ENCODE measurements around the gene SLC2A5.
"Not testable (repeated sequence)": the region's sequence is repeated elsewhere in the genome, so short reads cannot be mapped to it uniquely, and the experiment has no call there.

SLC2A5 gene

GRCh38 chr1:9100471-9101043 is 31.1 kb upstream of the SLC2A5 start:
- Histone ChIP-seq H3K9ac (ENCODE audit: insufficient read length, low read depth) (no peak overlapping the region), H3K4me1 (ENCODE audit: insufficient read depth, insufficient read length) (peaks cover 3% of the 10 kb centered on the region), H3K36me3 (ENCODE audit: insufficient read depth, insufficient read length, low read length) (no peaks in the 10 kb centered on the region), H3K4me3 (ENCODE audit: insufficient read length, low read depth) (no peak overlapping the region), H3K27me3 (ENCODE audit: insufficient read depth, insufficient read length) (no peaks in the 10 kb centered on the region), H3K9me3 (ENCODE audit: insufficient read depth, low read length) (peaks cover 18% of the 10 kb centered on the region)
- TF ChIP-seq SUZ12 (IDR thresholded peaks at IDR 0.05; ENCODE audit: extremely low read depth, insufficient read depth, insufficient read length): no peak
- TF ChIP-seq ZNF274 (IDR thresholded peaks at IDR 0.05; ENCODE audit: low read depth, low read length): no peak
- TF ChIP-seq YY1 (IDR thresholded peaks at IDR 0.05; ENCODE audit: insufficient read depth, insufficient read length): no peak
- DNase-seq (ENCODE audit: low read depth, low spot score): no peak

GRCh38 chr1:9099555-9099954 is 30.1 kb upstream of the SLC2A5 start:
- H3K36me3 ChIP-seq (ENCODE audit: insufficient read depth, insufficient read length, low read length): no peaks in the 10 kb centered on the region
- peaks cover 28% of the 10 kb centered on the region for H3K9me3 ChIP-seq (ENCODE audit: insufficient read depth, low read length)
- no peaks in the 10 kb centered on the region for H3K27me3 ChIP-seq (ENCODE audit: insufficient read depth, insufficient read length)
- DNase-seq (ENCODE audit: low read depth, low spot score): no peak
- no peak for TF ChIP-seq ZNF274 (IDR thresholded peaks at IDR 0.05; ENCODE audit: low read depth, low read length)
- H3K9ac ChIP-seq (ENCODE audit: insufficient read length, low read depth): no peak overlapping the region
- peaks cover 3% of the 10 kb centered on the region for H3K4me1 ChIP-seq (ENCODE audit: insufficient read depth, insufficient read length)
- no peak overlapping the region for H3K4me3 ChIP-seq (ENCODE audit: insufficient read length, low read depth)

- no peaks in the 10 kb centered on the region for H3K27me3 ChIP-seq (ENCODE audit: insufficient read depth, insufficient read length)
- TF ChIP-seq SUZ12 (IDR thresholded peaks at IDR 0.05; ENCODE audit: extremely low read depth, insufficient read depth, insufficient read length) (no peak), YY1 (IDR thresholded peaks at IDR 0.05; ENCODE audit: insufficient read depth, insufficient read length) (no peak), ZNF274 (IDR thresholded peaks at IDR 0.05; ENCODE audit: low read depth, low read length) (no peak)
- no peak for DNase-seq (ENCODE audit: low read depth, low spot score)
- H3K4me1 ChIP-seq (ENCODE audit: insufficient read depth, insufficient read length): peaks cover 3% of the 10 kb centered on the region
- H3K4me3 ChIP-seq (ENCODE audit: insufficient read length, low read depth): no peak overlapping the region
- peaks cover 30% of the 10 kb centered on the region for H3K9me3 ChIP-seq (ENCODE audit: insufficient read depth, low read length)
- H3K36me3 ChIP-seq (ENCODE audit: insufficient read depth, insufficient read length, low read length): no peaks in the 10 kb centered on the region
- H3K9ac ChIP-seq (ENCODE audit: insufficient read length, low read depth): no peak overlapping the region
Observed at GRCh38 chr1:9097947-9098705, 28.7 kb upstream of the SLC2A5 start.

- H3K27me3 ChIP-seq (ENCODE audit: insufficient read depth, insufficient read length): no peaks in the 10 kb centered on the region
- DNase-seq (ENCODE audit: low read depth, low spot score): no peak
- H3K9ac ChIP-seq (ENCODE audit: insufficient read length, low read depth): no peak overlapping the region
- peaks cover 30% of the 10 kb centered on the region for H3K9me3 ChIP-seq (ENCODE audit: insufficient read depth, low read length)
- TF ChIP-seq YY1 (IDR thresholded peaks at IDR 0.05; ENCODE audit: insufficient read depth, insufficient read length) (no peak), SUZ12 (IDR thresholded peaks at IDR 0.05; ENCODE audit: extremely low read depth, insufficient read depth, insufficient read length) (no peak), ZNF274 (IDR thresholded peaks at IDR 0.05; ENCODE audit: low read depth, low read length) (no peak)
- no peaks in the 10 kb centered on the region for H3K36me3 ChIP-seq (ENCODE audit: insufficient read depth, insufficient read length, low read length)
- no peak overlapping the region for H3K4me3 ChIP-seq (ENCODE audit: insufficient read length, low read depth)
- H3K4me1 ChIP-seq (ENCODE audit: insufficient read depth, insufficient read length): peaks cover 3% of the 10 kb centered on the region
Observed at GRCh38 chr1:9095818-9096217, 26.4 kb upstream of the SLC2A5 start.

- H3K9me3 ChIP-seq (ENCODE audit: insufficient read depth, low read length): peaks cover 41% of the 10 kb centered on the region
- H3K9ac ChIP-seq (ENCODE audit: insufficient read length, low read depth); H3K4me3 ChIP-seq (ENCODE audit: insufficient read length, low read depth); H3K27me3 ChIP-seq (ENCODE audit: insufficient read depth, insufficient read length); DNase-seq (ENCODE audit: low read depth, low spot score); H3K36me3 ChIP-seq (ENCODE audit: insufficient read depth, insufficient read length, low read length); H3K4me1 ChIP-seq (ENCODE audit: insufficient read depth, insufficient read length): not testable (repeated sequence)
Observed at GRCh38 chr1:9093996-9094595, 24.7 kb upstream of the SLC2A5 start.

GRCh38 chr1:9093581-9093980 is 24.1 kb upstream of the SLC2A5 start:
- TF ChIP-seq ZNF274 (IDR thresholded peaks at IDR 0.05; ENCODE audit: low read depth, low read length): no peak
- no peak for TF ChIP-seq YY1 (IDR thresholded peaks at IDR 0.05; ENCODE audit: insufficient read depth, insufficient read length)
- no peak for TF ChIP-seq SUZ12 (IDR thresholded peaks at IDR 0.05; ENCODE audit: extremely low read depth, insufficient read depth, insufficient read length)
- H3K36me3 ChIP-seq (ENCODE audit: insufficient read depth, insufficient read length, low read length): no peaks in the 10 kb centered on the region
- no peaks in the 10 kb centered on the region for H3K4me1 ChIP-seq (ENCODE audit: insufficient read depth, insufficient read length)
- H3K9ac ChIP-seq (ENCODE audit: insufficient read length, low read depth): no peak overlapping the region
- no peaks in the 10 kb centered on the region for H3K27me3 ChIP-seq (ENCODE audit: insufficient read depth, insufficient read length)
- H3K4me3 ChIP-seq (ENCODE audit: insufficient read length, low read depth): no peak overlapping the region
- no peak for DNase-seq (ENCODE audit: low read depth, low spot score)
- H3K9me3 ChIP-seq (ENCODE audit: insufficient read depth, low read length): peaks cover 41% of the 10 kb centered on the region

GRCh38 chr1:9093091-9093490 is 23.7 kb upstream of the SLC2A5 start:
- Histone ChIP-seq H3K4me1 (ENCODE audit: insufficient read depth, insufficient read length) (no peaks in the 10 kb centered on the region), H3K9me3 (ENCODE audit: insufficient read depth, low read length) (peaks cover 43% of the 10 kb centered on the region), H3K36me3 (ENCODE audit: insufficient read depth, insufficient read length, low read length) (no peaks in the 10 kb centered on the region), H3K27me3 (ENCODE audit: insufficient read depth, insufficient read length) (no peaks in the 10 kb centered on the region), H3K9ac (ENCODE audit: insufficient read length, low read depth) (no peak overlapping the region), H3K4me3 (ENCODE audit: insufficient read length, low read depth) (no peak overlapping the region)
- TF ChIP-seq ZNF274 (IDR thresholded peaks at IDR 0.05; ENCODE audit: low read depth, low read length) (no peak), SUZ12 (IDR thresholded peaks at IDR 0.05; ENCODE audit: extremely low read depth, insufficient read depth, insufficient read length) (no peak), YY1 (IDR thresholded peaks at IDR 0.05; ENCODE audit: insufficient read depth, insufficient read length) (no peak)
- DNase-seq (ENCODE audit: low read depth, low spot score): no peak
